ENCODE data around the gene MEIS2. TPM values are rescaled to one million over a fixed set of nuclear protein-coding genes. Genes with fewer than 3 reads are reported as not detected.
A peak's percentile ranks its signal among the peaks of the same experiment; 100 is the strongest.

The MEIS2 gene
- total RNA-seq, 1 donor: 73.0 TPM

DNA sequence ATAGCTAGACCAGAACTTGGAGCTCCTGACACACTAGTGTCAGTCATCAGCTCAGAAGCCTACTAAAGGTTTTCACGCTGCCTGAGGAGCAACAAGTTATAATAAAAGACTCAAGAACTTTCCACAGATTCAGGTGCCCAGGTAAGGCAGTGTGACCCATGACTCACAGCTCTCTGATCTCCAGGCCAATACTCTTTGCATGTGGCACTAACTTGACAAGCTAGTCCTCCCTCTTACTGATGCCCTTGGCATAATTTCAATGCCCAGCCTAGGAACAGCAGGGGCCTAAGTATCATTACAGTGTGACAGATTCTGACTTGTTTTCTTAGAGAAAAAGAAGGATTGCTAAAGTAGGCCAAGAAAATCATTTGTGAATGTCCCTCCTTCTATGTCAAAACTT lies 38.4 kb downstream of the MEIS2 start:
- no peak overlapping the region for H3K4me3 ChIP-seq (ENCODE audit: low read depth, low read length)
- DNase-seq (ENCODE audit: low read depth): no peak
- TF ChIP-seq, protein P1, sequence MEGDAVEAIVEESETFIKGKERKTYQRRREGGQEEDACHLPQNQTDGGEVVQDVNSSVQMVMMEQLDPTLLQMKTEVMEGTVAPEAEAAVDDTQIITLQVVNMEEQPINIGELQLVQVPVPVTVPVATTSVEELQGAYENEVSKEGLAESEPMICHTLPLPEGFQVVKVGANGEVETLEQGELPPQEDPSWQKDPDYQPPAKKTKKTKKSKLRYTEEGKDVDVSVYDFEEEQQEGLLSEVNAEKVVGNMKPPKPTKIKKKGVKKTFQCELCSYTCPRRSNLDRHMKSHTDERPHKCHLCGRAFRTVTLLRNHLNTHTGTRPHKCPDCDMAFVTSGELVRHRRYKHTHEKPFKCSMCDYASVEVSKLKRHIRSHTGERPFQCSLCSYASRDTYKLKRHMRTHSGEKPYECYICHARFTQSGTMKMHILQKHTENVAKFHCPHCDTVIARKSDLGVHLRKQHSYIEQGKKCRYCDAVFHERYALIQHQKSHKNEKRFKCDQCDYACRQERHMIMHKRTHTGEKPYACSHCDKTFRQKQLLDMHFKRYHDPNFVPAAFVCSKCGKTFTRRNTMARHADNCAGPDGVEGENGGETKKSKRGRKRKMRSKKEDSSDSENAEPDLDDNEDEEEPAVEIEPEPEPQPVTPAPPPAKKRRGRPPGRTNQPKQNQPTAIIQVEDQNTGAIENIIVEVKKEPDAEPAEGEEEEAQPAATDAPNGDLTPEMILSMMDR (IDR thresholded peaks at IDR 0.05; ENCODE audit: insufficient read depth, low read depth, low read length): no peak

DNA sequence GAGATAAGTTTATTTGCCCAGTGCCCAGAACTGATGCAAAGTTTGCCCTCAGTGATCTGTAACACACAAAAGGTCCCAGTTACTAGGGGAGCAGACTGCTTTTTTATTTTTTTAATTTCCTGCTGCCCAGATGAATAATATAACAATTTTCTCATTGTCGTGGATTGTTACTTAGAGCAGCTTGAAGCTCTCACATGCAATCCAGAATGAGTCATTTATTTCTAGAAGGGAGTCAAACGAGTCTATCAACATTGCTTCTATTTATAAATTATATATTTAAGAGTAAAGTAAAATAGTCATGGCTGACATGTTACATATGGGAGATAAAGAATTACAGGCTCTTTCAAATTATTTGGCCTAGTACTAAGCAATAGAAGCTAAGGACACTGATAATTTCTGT lies 41.3 kb downstream of the MEIS2 start:
- TF ChIP-seq, protein P1 (IDR thresholded peaks at IDR 0.05; ENCODE audit: insufficient read depth, low read depth, low read length): no peak
- peak; percentile 68 for DNase-seq (ENCODE audit: low read depth)
- no peak overlapping the region for H3K4me3 ChIP-seq (ENCODE audit: low read depth, low read length)

DNA sequence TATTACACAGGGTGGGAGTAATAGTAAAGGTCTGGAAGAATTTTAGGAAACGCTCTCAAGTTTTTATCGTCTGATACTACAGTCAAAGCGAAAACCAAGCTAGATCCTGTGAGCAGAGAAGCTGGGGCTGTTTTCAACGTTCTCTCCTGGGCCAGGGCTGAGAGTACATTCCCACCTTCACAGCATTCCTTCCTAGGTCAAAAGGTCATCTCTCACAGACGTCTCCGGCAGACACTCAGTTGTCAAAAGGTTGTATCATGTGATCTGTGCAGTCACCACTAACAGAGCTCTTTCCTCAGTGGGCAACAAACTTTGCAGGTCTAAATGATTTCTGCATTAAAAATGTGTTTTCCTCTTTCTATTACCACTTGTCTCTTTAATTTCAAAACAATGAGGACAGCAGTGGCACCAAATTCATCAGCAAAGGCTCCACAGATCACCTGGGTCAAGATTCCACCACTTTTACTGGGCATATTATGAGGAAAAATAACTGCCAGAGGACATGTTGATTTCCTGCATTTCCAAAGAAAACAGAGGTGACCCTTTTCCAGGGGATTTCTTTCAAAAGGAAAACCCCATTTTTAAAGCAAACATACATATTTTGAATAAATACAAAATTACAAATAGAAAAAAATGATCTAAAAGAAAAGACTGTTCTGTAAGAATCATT lies 41.9 kb downstream of the MEIS2 start:
- DNase-seq (ENCODE audit: low read depth): no peak
- TF ChIP-seq, protein P1 (IDR thresholded peaks at IDR 0.05; ENCODE audit: insufficient read depth, low read depth, low read length): no peak
- no peak overlapping the region for H3K4me3 ChIP-seq (ENCODE audit: low read depth, low read length)

- DNase-seq (ENCODE audit: low read depth): no peak
- TF ChIP-seq, protein P1 (IDR thresholded peaks at IDR 0.05; ENCODE audit: insufficient read depth, low read depth, low read length): no peak
- H3K4me3 ChIP-seq (ENCODE audit: low read depth, low read length): no peak overlapping the region
Measured at GRCh38 chr15:37057831-37058230, 42.5 kb downstream of the MEIS2 start.

- TF ChIP-seq, protein P1 (IDR thresholded peaks at IDR 0.05; ENCODE audit: insufficient read depth, low read depth, low read length): no peak
- DNase-seq (ENCODE audit: low read depth): no peak
- H3K4me3 ChIP-seq (ENCODE audit: low read depth, low read length): no peak overlapping the region
Measured at GRCh38 chr15:37057256-37057655, 43.1 kb downstream of the MEIS2 start.

DNA sequence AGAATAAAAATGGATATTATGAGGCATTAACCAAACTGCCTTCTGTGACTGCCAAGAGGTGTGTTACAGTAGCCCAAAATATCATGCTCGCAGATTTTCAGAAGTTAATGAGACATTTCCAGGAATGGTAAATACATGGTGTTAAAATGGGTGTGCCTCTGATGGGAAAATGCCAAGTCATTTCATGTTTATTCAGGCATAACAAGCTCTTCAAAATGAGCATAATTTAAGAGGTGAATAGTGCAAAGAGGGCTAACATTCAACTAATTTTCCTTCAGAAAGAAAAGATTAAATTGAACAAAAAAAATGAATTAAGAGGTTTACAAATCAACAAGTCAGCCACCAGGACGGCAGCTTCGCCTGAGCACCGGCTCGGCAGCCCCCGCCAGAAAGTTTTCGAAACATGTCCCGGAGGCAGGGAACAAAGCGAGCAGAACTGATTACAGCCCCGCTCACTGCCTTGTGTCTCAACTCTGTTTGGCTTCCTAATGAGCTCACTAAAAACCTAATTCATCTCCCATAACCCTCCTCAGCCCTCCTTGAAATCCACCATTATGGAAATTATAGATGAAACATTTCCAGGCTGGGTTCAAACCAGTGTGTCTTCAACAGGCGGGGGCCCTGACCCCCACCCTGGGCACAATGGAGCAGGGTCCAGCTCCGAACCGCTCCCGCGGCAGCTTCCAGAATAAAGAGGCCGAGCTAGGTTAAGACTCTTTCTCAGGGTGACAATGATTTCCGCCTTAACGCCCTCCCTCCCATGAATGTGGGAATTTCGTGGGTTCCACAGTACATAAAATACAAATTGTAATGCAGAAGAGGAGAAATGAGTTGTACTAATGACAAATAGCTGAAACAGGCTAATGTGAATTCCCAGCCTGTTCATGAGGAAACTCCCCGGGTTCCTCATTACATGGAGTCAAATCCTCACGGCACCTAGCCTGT lies 43.9 kb downstream of the MEIS2 start:
- H3K4me3 ChIP-seq (ENCODE audit: low read depth, low read length): no peak overlapping the region
- peak; percentile 22 for DNase-seq (ENCODE audit: low read depth)
- TF ChIP-seq, protein P1 (IDR thresholded peaks at IDR 0.05; ENCODE audit: insufficient read depth, low read depth, low read length): no peak

Measured in fibroblast of villous mesenchyme (primary cell).